Suprapubic skin (tissue), 4 donors: Measurements from ENCODE around the gene NAPA.

Source experiments
- EP300 ChIP-seq: sonication (generic); formaldehyde crosslinking; IDR thresholded peaks from one replicate; pipeline ENCODE4 v1.6.1; 2017; ENCODE audit warnings: antibody characterized with exemption
- POLR2AphosphoS5 ChIP-seq, 3 donors: sonication (generic); formaldehyde crosslinking; IDR thresholded peaks; one replicate each; pipeline ENCODE4 v1.6.1; 2017; ENCODE audit warnings: antibody characterized with exemption in 3 of 3

DNA sequence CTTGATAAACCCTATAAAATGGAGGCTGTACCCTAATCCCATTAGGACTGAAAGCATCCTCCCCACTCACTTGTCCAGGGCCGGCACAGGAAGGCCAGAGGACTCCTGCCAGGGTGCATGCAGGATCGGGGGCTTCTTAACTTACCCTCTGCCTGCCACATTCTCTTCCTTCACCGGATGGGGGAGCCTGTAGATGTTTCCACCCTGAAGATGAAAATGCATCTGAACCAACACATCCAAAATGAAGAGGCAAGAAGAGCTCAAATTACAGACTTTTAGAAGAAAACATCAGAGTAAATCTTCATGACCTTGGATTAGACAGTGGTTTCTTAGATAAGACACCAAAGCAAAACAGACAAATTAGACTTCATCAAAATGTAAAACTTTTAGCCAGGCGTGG lies 25.9 kb upstream of the NAPA start:
- TF ChIP-seq EP300 (no peak), POLR2AphosphoS5 (IDR thresholded peaks at IDR 0.05) (no peak)
